NCI-H1417 (cell line): ENCODE data around the gene PADI6.
"Not testable (repeated sequence)": the region's sequence is repeated elsewhere in the genome, so short reads cannot be mapped to it uniquely, and the experiment has no call there.

Experiments used
- DNase-seq, 3 experiments: peaks; one replicate each; lab custom pipeline; 2025; lab: John Stamatoyannopoulos, UW

The PADI6 gene

DNA sequence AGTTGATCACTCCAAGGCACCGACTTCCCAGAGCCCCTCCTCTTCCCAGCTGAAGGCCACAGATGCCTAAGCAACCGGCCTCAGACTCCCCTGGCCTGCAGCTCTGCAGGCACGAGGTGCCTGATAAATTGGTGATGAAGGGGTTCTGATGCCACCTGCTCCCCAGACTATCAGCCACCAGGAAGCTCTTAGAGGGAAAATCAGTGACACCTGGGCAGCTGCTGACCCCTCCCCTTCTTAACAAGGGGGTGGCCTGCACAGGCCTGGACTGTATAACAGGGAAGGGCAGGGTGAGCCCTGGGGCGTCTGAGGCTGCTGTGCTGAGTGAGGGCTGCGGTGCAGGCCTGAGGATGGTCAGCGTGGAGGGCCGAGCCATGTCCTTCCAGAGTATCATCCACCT, at the start of gene PADI6:
Gene PADI6, plus strand, starts transcription at position 301 of the 400 bp plus-strand sequence. Its CDS starts 50 bp downstream, at position 351.
- DNase-seq: no peak

DNA sequence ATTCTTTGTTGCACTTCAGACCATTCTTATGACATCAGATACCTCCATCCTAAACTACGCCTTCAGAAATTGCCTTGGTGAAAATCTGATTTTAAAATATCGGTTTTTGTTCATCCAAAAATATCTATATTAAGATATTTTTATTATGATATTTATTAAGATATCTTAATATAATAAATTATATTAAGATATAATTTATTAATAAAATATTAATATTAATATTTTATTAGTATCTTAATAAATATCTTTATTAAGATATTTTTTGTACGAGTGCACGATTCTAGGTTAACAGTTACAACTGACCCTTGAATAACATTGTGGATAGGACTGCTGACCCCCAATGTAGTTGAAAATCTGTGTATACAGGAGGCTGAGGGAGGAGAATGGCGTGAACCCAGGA, 43.1 kb upstream of the PADI6 start:
- DNase-seq: no peak

DNA sequence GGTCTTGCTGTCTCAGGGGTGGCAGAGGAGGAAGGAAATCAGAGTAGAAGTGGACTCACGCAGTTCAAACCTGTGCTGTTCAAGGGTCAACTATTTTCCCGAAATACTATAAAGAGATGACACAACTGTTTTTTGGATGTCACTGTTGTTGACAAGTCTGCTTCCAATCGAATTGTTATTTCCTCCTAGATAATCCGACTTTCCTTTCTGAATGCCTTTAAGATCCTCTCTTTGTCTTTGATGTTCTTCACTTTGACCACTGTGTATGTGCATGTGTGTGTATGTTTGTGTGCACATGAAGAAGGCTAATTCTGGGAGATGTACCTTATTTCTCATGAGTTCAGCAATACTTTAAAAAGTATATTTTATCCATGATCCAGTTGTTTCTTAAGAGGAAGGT, 42.4 kb upstream of the PADI6 start:
- no peak for DNase-seq

DNA sequence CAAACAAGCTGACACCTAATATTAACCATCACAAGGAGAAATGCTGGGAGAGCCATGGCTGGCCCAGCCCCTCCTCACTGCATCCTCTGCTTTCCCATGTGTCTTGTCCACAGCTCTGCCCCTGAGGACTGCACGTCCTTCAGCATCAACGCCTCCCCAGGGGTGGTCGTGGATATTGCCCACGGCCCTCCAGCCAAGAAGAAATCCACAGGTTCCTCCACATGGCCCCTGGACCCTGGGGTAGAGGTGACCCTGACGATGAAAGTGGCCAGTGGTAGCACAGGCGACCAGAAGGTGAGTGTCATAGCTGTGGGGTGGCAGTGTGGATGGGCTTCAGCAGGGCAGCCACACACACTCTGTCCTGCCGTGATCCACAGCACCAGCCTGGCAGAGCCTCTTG, 41.1 kb upstream of the PADI6 start:
- DNase-seq: no peak

DNA sequence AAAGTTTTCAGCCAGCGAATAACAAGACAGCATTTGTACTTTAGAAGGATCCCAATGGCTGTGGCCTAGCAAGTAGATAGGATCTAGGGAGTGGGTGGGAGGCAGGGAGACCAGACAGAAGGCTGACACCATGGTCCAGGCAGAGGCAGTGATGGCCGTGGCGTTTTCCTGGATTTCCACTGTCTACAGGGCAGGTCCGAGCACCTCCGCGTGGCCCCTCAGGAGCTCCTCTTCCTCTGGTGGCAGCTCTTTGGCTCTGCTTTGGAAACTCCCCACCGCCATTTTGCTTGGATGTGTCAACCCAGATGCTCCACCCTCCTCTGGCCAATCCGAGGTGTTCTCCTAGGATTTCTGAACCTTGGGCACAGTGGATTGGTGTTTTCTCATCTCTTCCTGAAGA, 38.9 kb upstream of the PADI6 start:
- DNase-seq: no peak

DNA sequence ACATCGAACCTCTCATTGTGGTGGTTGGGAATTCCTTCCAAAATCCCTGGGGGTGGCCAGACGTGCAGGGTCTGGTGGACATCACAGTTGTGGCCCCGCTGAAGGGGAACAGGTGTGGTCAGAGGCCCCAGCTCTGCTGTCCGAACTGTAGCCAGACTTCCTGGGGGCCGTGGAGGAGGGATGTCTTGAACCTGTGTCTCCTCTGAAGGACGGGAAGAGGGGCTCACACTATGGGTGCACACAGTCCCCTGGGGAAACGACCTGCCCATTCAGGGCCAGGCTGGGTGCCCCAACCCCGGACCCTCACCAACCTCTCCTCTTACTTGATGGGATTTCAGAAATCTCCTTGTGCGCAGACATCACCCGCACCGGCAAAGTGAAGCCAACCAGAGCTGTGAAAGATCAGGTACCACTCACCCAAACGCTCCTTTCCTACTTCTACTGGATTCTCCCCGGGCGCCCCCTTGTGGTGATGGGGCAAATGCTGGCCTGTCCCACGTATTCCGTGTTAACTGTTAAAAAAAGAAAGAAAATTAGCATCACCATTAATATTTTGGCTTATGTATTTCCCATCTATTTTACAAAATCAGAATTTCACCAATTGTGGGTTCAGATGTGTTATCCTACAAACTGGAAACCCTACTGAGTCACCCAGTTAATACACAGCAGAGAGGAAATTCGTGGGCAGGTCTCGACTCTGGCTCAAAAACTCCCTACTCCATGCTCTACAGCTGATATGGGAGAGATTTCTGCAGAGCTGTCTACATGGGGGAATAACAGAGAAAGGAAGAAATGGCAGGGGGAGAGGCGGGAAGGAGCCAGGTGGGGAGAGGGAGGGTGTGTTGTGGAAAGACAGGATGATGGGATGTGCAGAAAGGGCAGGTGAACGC, 35.9 kb upstream of the PADI6 start:
- peak; percentile 7 to 65 (median 62) for DNase-seq

DNA sequence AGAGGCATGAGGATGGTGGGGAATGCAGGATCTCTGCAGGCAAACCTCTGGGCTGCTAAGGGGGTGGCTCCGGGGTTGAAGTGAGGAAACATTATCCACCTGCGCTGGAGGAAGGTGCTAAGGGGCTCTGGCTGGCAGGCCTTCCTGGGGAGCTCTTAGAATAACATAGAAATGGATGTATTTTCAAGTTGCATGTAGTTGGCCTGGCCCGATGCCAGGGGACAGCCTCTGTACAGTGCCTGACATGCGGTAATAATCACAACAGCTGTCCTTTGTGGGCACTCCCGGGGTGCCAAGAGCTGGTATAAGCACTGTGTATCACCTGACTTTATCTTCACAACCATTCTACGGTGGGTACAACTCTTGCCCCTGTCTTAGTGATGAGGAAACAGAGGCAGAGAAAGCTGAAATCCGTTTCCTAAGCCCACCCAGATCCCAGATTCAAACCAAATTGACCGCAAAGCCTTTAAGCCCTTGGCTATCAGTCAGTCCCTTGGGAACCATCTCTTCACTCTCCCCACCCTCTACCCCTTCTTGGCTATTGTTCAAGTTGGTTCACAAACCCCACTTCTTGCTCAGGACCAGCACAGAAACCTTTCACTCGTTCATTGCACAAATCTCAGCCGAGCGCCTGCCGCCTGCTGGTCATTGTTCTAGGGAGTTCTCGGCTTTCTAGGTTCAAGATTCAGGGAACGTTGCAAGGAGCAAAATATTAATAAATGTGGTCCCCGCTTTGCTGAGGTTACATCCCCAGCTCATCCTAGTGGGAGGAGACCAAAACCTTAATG, 33.1 kb upstream of the PADI6 start:
- peak in 1 of 3 experiments; percentile 8 for DNase-seq

DNA sequence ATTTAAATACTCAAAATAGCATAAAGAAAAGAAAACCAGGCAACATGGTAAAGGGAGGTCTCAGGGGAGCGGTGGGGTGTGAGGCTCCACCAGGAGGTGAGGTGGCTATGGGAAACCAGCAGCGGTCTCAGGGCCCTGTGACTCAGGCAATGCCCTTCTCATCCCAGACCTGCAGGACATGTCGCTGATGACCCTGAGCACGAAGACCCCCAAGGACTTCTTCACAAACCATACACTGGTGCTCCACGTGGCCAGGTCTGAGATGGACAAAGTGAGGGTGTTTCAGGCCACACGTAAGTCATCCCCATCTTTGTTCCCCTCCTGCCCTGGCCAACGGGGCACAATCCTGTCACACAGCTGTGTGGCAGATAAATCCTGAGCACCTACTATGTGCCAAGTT, 32.5 kb upstream of the PADI6 start:
- no peak for DNase-seq

DNA sequence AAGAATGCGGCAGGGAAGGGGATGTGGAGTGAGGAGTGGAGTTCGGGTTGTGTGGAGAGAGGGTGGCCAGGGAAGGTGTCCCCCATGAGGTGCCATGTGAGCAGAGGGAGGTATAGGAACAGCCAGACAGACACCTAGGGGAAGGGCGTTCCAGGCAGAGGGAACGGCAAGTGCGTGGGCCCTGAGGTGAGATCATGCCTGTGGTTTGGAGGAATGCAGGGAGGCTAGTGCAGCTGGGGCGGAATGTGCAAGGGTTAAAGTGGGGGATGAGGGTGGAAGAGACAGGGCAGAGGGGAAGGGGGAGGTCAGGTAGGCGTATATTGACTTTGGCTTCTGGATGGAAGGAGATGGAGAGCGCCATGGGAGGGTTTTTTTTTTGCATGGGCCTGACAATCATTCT, 31.6 kb upstream of the PADI6 start:
- DNase-seq: no peak

DNA sequence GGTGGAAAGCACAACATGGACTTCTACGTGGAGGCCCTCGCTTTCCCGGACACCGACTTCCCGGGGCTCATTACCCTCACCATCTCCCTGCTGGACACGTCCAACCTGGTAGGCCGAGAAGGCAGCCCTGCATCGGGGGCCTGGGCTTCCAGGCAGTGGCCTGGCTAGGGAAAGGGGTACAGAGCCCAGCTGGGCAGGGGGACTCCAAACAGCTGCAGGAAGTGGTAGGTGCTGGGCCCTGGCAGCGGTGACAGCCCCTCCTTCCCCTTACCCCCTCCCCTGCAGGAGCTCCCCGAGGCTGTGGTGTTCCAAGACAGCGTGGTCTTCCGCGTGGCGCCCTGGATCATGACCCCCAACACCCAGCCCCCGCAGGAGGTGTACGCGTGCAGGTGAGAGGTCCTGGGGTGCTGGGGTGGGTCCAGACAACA, 30.0 kb upstream of the PADI6 start:
- no peak for DNase-seq

DNA sequence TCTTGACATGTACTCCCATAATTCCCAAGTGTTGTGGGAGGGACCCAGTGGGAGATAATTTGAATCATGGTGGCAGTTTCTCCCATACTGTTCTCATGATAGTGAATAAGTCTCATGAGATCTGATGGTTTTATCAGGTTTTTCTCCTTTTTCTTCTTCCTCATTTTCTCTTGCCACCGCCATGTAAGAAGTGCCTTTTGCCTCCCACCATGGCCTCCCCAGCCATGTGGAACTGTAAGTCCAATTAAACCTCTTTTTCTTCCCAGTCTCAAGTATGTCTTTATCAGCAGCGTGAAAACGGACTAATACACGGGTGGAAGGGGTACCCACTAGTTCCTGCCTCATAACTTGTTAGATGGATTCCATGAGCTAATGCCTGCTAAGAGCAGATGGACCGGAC, 26.5 kb upstream of the PADI6 start:
- not testable (repeated sequence) for DNase-seq

DNA sequence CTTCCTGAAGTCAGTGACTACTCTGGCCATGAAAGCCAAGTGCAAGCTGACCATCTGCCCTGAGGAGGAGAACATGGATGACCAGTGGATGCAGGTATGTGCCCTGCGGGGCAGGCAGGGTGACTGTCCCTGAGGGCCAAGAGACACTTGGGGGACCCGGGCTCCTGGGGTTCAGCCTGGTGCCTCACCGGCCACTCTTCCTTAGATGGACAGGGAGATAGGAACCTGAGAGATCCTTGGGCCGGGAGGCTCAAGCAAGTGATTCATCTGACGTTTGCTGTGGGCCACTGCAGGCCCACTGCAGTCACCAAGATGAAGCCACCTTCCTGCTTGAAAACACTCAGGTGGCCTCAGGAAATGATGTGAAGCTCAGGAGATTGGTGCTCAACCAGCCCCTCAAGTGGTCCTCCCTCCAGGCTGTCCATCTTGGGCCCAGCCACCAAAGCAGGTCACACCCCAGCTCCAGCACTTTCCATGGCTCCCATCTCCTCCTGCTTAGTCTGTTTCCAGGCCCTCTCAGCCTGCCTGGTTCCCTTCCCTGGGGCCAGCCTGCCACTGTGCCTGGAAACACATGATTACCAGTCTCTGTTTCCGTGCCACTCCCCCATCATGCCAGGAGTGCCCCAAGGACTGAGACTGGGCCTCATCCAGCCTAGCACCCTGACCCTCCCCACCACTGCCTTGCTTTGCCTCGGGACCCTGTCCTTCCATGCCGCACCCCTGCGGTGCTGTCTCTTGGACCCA, 25.8 kb upstream of the PADI6 start:
- no peak for DNase-seq

DNA sequence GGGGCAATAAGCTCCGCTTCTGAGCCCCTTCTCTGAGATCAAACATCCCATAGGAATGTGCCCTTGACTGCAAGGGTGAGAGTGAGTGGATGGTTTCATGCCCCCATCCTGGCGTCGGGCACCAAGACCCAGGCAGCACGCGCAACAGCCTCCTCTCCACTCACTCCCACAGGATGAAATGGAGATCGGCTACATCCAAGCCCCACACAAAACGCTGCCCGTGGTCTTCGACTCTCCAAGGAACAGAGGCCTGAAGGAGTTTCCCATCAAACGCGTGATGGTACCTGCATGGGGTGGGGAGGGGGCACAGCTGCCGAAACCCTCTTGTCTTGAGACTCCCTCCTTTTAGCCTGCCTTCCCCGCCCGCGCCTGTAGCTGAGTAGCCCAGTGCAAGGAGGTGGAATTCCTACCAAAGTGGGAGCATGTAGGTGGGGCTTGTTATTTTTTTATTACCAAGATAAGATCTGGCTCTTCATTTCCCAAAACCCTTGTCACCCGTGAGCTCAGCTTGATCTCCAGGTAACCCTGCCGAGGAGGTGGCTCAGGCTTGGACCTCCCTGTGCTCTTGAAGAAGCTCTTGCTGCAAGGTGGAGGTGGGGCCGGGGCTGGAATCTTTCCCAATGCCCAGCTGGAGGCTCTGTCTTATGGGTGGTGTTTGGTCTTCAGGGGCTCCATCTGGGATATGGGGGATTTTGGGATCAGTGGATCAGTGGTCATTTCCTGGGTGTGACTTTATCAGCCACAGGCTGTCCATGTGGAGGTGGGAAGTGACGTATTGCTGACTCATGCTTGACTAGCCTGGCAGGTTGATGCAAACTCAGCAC, 24.0 kb upstream of the PADI6 start:
- DNase-seq: no peak

DNA sequence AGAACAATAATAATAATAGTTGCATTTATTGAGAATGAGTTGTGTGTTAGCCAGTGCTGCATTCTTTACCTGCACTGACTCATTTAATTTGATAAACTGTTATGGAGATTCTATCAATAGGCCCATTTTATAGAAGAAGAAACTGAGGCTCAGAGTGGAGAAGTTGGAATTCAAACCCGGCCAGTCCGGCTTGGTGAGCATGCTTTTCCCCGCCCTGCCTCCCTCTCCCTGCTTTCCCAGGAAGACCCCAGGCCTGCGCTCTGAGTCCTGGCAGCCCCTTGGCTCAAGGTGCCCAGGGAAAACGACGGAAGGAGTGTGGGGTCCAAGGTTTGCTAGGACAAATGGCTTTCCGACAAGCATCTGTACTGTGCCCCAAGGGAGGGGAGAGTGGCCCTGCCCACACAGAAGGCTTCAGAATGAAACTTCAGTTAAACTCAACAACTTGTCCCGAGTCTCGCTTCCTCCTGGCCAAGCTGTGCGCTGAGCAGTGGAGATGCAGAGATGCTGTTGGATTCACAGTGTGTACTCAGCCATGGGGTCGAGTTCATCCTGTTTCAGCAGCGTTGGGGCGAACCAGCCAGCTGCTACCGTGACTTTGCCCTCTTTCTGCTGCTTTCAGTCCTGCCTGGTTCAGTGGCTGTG, 23.3 kb upstream of the PADI6 start:
- DNase-seq: no peak

DNA sequence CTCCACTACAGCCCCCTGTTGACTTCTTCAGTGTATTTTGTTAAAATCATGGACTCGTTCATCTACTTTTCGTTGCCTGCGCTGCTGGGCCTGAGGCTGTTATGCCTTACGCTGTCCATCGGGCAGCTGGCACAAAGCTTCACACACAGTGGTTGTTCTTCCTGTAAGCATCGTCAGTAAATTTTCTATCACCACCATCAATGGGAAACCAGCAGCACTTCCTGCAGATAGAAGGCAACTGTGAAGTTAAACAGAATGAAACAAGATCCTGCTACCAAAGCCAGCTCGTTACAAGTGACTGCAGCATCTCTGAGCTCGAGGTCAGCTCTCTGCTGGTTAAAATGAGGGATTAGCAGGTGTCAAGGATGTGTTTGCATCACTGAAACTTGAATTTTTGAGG, 21.9 kb upstream of the PADI6 start:
- DNase-seq: no peak

DNA sequence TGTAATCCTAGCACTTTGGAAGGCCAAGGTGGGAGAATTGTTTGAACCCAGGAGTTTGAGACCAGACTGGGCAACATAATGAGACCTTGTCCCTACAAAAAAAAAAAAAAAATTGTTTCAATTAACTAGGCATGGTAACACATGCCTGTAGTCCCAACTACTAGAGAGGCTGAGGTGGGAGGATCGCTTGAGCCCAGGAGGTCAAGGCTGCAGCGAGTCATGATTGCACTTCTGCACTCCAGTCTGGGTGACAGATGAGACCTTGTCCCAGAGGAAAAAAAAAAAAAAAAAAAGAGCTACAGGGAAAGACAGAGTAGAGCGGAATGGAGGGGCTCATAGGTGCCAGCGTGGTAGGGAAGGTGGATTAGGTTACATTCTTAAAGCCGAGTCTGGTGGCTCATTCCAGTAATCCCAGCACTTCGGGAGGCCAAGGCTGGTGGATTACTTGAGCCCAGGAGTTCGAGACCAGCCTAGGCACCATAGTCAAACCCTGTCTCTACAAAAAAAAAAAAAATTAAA, 21.0 kb upstream of the PADI6 start:
- no peak for DNase-seq

DNA sequence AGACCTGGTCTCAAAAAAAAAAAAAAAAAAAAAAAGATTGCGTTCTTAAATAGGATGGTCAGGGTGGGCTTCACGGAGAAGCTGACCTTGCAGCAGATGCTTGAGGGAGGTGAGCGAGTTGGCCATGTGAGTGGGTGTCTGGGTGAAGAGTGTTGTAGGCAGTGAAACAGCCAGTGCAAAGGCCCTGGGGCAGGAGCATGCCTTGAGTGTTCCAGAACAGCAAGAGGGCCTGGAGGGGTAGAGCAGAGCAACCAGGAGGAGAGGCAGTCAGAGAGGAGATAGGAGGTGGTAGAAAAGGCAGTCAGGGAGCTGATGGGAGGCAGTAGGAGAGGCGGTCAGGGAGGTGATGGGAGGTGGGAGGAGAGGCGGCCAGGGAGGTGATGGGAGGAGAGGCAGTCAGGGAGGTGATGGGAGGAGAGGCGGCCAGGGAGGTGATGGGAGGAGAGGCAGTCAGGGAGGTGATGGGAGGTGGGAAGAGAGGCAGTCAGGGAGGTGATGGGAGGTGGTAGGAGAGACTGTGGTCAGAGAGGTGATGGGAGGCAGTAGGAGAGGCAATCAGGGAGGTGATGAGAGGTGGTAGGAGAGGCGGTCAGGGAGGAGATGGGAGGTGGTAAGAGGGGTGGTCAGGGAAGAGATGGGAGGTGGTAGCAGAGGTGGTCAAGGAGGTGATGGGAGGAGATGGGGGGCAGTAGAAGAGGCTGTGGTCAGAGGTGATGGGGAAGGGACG, 20.2 kb upstream of the PADI6 start:
- DNase-seq: no peak

DNA sequence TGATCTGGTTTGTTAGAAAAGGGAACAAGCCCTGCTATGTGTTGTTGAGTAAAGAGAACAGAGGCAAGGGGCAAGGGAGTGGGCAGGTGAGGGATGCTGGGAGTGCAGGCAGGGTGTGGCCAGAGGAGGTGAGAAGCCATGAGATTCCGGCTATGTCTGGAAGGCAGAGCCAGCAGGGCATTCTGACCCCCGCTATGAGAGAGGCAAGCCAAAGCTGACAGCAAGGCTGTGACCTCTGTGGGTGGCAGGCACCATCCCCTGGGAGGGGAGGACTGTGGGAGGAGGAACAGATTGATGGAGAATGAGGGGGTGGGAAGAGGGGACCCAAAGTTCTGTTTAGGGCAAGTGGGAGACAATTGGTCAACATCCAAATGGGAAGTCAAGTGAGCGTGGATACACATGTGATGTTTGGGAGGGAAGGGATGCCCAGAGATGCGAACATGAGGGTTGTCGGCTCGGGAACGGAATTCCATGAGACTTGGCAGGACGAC, 19.5 kb upstream of the PADI6 start:
- no peak for DNase-seq

DNA sequence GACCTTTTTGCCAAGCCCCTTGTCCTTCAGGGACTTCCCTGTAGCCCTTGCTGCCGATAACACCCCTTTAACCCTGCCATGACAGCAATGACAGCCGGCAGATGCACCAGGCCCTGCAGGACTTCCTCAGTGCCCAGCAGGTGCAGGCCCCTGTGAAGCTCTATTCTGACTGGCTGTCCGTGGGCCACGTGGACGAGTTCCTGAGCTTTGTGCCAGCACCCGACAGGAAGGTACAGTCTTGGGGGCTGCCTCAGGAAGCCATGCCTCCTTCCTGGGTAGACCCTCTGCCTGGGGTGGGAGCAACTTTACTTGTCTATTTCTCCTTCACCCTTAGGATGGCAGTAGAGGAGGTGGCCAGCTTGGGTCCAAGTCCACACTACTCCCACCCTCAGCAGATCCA, 16.1 kb upstream of the PADI6 start:
- no peak for DNase-seq
